OCI-LY1 (cell line): Measurements from ENCODE around the gene TMEM184A.

Source experiments
- EZH2 ChIP-seq: fragments of 200-600 bp; sonication (generic), shearing (Covaris generic); IDR thresholded peaks from 2 replicates; pipeline ENCODE4 v1.8.0; 2017; ENCODE audit warnings: borderline replicate concordance, mixed run types, mild to moderate bottlenecking, antibody characterized with exemption, low read length, moderate library complexity, mixed read lengths
- TF ChIP-seq, protein P1 (sequence below): fragments of 200-600 bp; sonication (generic), shearing (Covaris generic); IDR thresholded peaks from 2 replicates; pipeline ENCODE4 v1.5.1; 2017; ENCODE audit warnings: mild to moderate bottlenecking, antibody characterized with exemption, low read length, moderate library complexity, mixed read lengths

DNA sequence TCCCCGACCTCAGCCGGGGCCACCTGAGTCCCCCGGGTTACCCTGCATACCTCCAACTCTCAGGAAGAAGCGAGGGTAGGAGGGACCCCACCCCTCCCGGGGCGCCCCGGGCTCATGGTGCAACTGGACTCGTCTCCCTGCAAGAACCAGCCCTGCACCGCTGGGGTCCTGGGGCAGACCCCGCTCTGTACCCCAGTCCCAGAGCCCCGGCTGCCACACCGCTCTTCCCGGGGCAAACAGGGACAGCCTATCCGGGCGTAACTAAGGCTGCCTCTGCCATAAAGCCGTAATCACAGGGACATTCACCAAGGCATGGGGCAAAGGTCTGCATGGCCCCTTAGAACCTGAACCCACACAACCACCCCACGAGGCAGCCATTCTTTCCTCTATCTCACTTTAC, 32.2 kb downstream of the TMEM184A start:
- TF ChIP-seq, protein P1, sequence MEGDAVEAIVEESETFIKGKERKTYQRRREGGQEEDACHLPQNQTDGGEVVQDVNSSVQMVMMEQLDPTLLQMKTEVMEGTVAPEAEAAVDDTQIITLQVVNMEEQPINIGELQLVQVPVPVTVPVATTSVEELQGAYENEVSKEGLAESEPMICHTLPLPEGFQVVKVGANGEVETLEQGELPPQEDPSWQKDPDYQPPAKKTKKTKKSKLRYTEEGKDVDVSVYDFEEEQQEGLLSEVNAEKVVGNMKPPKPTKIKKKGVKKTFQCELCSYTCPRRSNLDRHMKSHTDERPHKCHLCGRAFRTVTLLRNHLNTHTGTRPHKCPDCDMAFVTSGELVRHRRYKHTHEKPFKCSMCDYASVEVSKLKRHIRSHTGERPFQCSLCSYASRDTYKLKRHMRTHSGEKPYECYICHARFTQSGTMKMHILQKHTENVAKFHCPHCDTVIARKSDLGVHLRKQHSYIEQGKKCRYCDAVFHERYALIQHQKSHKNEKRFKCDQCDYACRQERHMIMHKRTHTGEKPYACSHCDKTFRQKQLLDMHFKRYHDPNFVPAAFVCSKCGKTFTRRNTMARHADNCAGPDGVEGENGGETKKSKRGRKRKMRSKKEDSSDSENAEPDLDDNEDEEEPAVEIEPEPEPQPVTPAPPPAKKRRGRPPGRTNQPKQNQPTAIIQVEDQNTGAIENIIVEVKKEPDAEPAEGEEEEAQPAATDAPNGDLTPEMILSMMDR: no peak
- TF ChIP-seq EZH2: no peak
